Activated CD8-positive, alpha-beta T cell treated with anti-CD3 and anti-CD28 coated beads, Interleukin-2, amount 10 ng/mL, durations not matched to agents 7 days and 5 days (primary cell): ENCODE measurements around the gene ARID1B. TPM values are rescaled to one million over a fixed set of nuclear protein-coding genes. Genes with fewer than 3 reads are reported as not detected.

ENCODE experiments used
- ATAC-seq: fragments of 150-1000 bp; cut with Tn5 transposase; one replicate; pipeline ENCODE4 v1.10.0; 2021; ENCODE audit warnings: moderate library complexity
- CTCF ChIA-PET: fragments of 350-600 bp; sonication (Branson Sonifier 250); formaldehyde crosslinking; loops from one replicate; lab custom pipeline; 2021; ENCODE audit warnings: antibody characterized with exemption; lab: Charles Lee
- POLR2A ChIA-PET: fragments of 350-600 bp; sonication (Branson Sonifier 250); formaldehyde crosslinking; loops from one replicate; lab custom pipeline; 2021; ENCODE audit warnings: antibody characterized with exemption; lab: Charles Lee
- DNase-seq: peaks from one replicate; pipeline ENCODE4 v3.0.0-alpha.2; 2020
- H3K27ac Mint-ChIP-seq: one replicate; pipeline ENCODE4 v1.8.0; 2021; ENCODE audit warnings: mild to moderate bottlenecking, mixed read lengths
- H3K27me3 Mint-ChIP-seq: one replicate; pipeline ENCODE4 v1.8.0; 2021; ENCODE audit warnings: low read depth, mixed read lengths
- H3K36me3 Mint-ChIP-seq: one replicate; pipeline ENCODE4 v1.8.0; 2021; ENCODE audit warnings: low read depth, mixed read lengths
- H3K4me1 Mint-ChIP-seq: one replicate; pipeline ENCODE4 v1.8.0; 2021; ENCODE audit warnings: low read depth, mixed read lengths
- H3K4me3 Mint-ChIP-seq: one replicate; pipeline ENCODE4 v1.8.0; 2021; ENCODE audit warnings: mild to moderate bottlenecking, mixed read lengths
- H3K9me3 Mint-ChIP-seq: one replicate; pipeline ENCODE4 v1.8.0; 2022; ENCODE audit warnings: mixed read lengths; ENCODE audit not compliant: insufficient read depth
- total RNA-seq, 2 experiments: library from RNA; stranded (reverse); gene quantifications; one replicate each; pipeline ENCODE4 v1.2.3, GENCODE V29; 2021

Gene ARID1B
- total RNA-seq, 2 experiments from 2014 or later, result 60.9 to 62.4 TPM

DNA sequence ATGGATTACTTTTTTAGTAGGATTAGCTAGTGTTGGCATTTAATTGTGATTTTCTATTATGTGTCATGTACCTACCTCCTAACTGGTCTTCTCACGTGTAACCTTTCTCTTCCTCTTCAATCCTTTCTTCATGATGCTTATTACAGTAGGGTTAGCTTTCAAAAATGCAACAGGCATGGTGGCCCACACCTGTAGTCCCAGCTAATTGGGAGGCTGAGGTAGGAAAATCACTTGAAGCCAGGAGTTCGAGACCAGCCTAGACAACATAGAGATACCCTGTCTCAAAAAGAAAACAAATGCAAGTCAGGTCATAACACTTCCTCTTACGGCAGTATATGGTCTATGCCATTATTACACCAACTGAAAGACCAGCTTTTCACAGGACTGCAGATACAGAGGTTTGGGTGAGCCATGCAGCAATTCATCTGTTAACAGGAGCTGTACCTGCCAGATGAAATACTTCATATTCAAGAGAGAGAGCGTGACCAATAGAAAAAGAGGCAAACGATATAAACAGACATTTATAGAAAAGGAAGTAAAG, 351.1 kb downstream of the ARID1B start:
- no peaks in the 10 kb centered on the region for H3K9me3 Mint-ChIP-seq
- H3K4me3 Mint-ChIP-seq, result no peak overlapping the region
- DNase-seq, result no peak
- no peaks in the 10 kb centered on the region for H3K27me3 Mint-ChIP-seq
- H3K4me1 Mint-ChIP-seq, result peaks cover 6% of the 10 kb centered on the region
- ChIA-PET CTCF (no interaction called here), POLR2A (interaction anchor here (0.6 kb wide), 1 partner anchor 61 kb away, joined by 3 read pairs; no protein-coding TSS in a partner anchor)
- H3K36me3 Mint-ChIP-seq, result no peaks in the 10 kb centered on the region
- no peak overlapping the region for H3K27ac Mint-ChIP-seq
- ATAC-seq, result no peak

- DNase-seq (no peak), ATAC-seq (no peak)
- POLR2A ChIA-PET, result no interaction called here
- Mint-ChIP-seq H3K4me1 (no peaks in the 10 kb centered on the region), H3K9me3 (no peaks in the 10 kb centered on the region), H3K4me3 (no peak overlapping the region), H3K36me3 (peaks cover 6% of the 10 kb centered on the region), H3K27me3 (no peaks in the 10 kb centered on the region), H3K27ac (no peak overlapping the region)
- CTCF ChIA-PET, result interaction anchor here (1.2 to 1.4 kb wide), 2 partner anchors 8 to 144 kb away, joined by 3 to 5 read pairs; no protein-coding TSS in a partner anchor
Observed at GRCh38 chr6:157131250-157131649, 354.1 kb downstream of the ARID1B start.

DNA sequence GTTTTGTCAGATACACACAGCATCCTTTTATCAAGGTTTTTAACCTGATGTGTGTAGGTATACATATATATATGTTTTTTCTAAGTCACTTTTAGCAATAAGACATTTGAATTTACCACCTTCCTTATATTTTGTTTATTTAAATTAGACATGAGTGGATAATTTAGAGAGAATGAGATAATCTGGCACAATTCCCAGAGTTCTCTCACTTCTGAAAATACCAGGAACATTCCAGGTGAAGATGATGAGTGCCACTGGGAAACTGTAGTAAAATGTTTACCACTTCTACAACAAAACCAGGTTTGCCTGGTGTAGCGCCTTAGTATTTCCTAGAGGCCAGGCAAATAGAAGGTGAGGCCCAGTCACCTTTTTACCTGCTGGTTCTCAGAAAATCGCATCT, 356.7 kb downstream of the ARID1B start:
- Mint-ChIP-seq H3K4me3 (no peak overlapping the region), H3K9me3 (no peaks in the 10 kb centered on the region), H3K36me3 (peaks cover 6% of the 10 kb centered on the region), H3K27ac (no peak overlapping the region), H3K4me1 (no peaks in the 10 kb centered on the region), H3K27me3 (no peaks in the 10 kb centered on the region)
- ChIA-PET CTCF (no interaction called here), POLR2A (no interaction called here)
- DNase-seq, result no peak
- ATAC-seq, result no peak

- Mint-ChIP-seq H3K36me3 (peaks cover 8% of the 10 kb centered on the region), H3K4me1 (no peaks in the 10 kb centered on the region), H3K27me3 (no peaks in the 10 kb centered on the region), H3K27ac (no peak overlapping the region), H3K9me3 (no peaks in the 10 kb centered on the region), H3K4me3 (no peak overlapping the region)
- CTCF ChIA-PET, result no interaction called here
- no peak for ATAC-seq
- POLR2A ChIA-PET, result no interaction called here
- DNase-seq, result no peak
Observed at GRCh38 chr6:157134402-157135047, 357.3 kb downstream of the ARID1B start.

DNA sequence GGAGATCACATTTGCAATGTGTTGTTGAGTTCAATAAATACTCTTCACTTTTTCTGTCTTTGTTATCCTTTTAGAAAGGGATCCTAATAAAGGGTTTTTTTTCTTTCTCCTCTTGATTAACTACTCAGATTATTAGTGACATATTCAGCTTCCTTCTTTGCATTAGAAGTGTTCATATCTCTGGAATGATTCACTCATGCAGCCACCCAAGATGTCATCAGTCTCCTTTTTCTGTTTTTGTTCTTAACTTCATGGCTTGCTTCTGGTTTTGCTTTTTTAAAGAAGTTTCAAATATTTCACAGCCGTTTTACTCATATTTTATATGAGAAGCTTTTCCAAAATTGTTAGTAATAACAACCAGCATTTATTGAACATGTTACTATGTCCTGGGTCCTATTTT, 358.5 kb downstream of the ARID1B start:
- H3K27me3 Mint-ChIP-seq, result no peaks in the 10 kb centered on the region
- DNase-seq, result no peak
- no peaks in the 10 kb centered on the region for H3K9me3 Mint-ChIP-seq
- peaks cover 8% of the 10 kb centered on the region for H3K36me3 Mint-ChIP-seq
- H3K27ac Mint-ChIP-seq, result no peak overlapping the region
- no peak for ATAC-seq
- CTCF ChIA-PET, result no interaction called here
- POLR2A ChIA-PET, result no interaction called here
- no peak overlapping the region for H3K4me3 Mint-ChIP-seq
- H3K4me1 Mint-ChIP-seq, result no peaks in the 10 kb centered on the region

GRCh38 chr6:157137501-157137900, 360.3 kb downstream of the ARID1B start:
- no peaks in the 10 kb centered on the region for H3K4me1 Mint-ChIP-seq
- DNase-seq (no peak), ATAC-seq (no peak)
- no peak overlapping the region for H3K4me3 Mint-ChIP-seq
- peaks cover 8% of the 10 kb centered on the region for H3K36me3 Mint-ChIP-seq
- CTCF ChIA-PET, result no interaction called here
- no peaks in the 10 kb centered on the region for H3K9me3 Mint-ChIP-seq
- no peak overlapping the region for H3K27ac Mint-ChIP-seq
- H3K27me3 Mint-ChIP-seq, result no peaks in the 10 kb centered on the region
- POLR2A ChIA-PET, result interaction anchor here (0.6 kb wide), 1 partner anchor 576 kb away, joined by 3 read pairs; no protein-coding TSS in a partner anchor

- H3K27me3 Mint-ChIP-seq, result no peaks in the 10 kb centered on the region
Observed at GRCh38 chr6:157139054-157139708, 362.0 kb downstream of the ARID1B start.

GRCh38 chr6:157143171-157143889, 366.2 kb downstream of the ARID1B start:
- POLR2A ChIA-PET, result interaction anchor here (0.5 kb wide), 1 partner anchor 491 kb away, joined by 3 read pairs; no protein-coding TSS in a partner anchor
- Mint-ChIP-seq H3K27ac (no peak overlapping the region), H3K4me1 (peaks cover 2% of the 10 kb centered on the region), H3K9me3 (no peaks in the 10 kb centered on the region), H3K4me3 (no peak overlapping the region), H3K36me3 (peaks cover 2% of the 10 kb centered on the region), H3K27me3 (no peaks in the 10 kb centered on the region)
- CTCF ChIA-PET, result interaction anchor here (0.9 kb wide), 1 partner anchor 11 kb away, joined by 3 read pairs; no protein-coding TSS in a partner anchor
- peak; percentile 44 for ATAC-seq
- no peak for DNase-seq

More at GRCh38 chr6:157139054-157139708, 362.0 kb downstream of the ARID1B start:
- Mint-ChIP-seq H3K4me1 (peaks cover 2% of the 10 kb centered on the region), H3K36me3 (peaks cover 8% of the 10 kb centered on the region), H3K27ac (no peak overlapping the region), H3K9me3 (no peaks in the 10 kb centered on the region), H3K4me3 (no peak overlapping the region)
- POLR2A ChIA-PET, result no interaction called here
- DNase-seq (no peak), ATAC-seq (no peak)
- CTCF ChIA-PET, result interaction anchor here (1.5 kb wide), 1 partner anchor 8 kb away, joined by 5 read pairs; no protein-coding TSS in a partner anchor

GRCh38 chr6:157143890-157144798, 367.0 kb downstream of the ARID1B start:
- no peaks in the 10 kb centered on the region for H3K9me3 Mint-ChIP-seq
- H3K4me1 Mint-ChIP-seq, result peaks cover 2% of the 10 kb centered on the region
- ChIA-PET POLR2A (interaction anchor here (1.0 kb wide), 1 partner anchor 15 kb away, joined by 3 read pairs; no protein-coding TSS in a partner anchor), CTCF (interaction anchor here (0.9 kb wide), 1 partner anchor 110 kb away, joined by 3 read pairs; no protein-coding TSS in a partner anchor)
- no peaks in the 10 kb centered on the region for H3K27me3 Mint-ChIP-seq
- ATAC-seq (no peak), DNase-seq (no peak)
- peaks cover 2% of the 10 kb centered on the region for H3K36me3 Mint-ChIP-seq
- H3K4me3 Mint-ChIP-seq, result no peak overlapping the region
- no peak overlapping the region for H3K27ac Mint-ChIP-seq

DNA sequence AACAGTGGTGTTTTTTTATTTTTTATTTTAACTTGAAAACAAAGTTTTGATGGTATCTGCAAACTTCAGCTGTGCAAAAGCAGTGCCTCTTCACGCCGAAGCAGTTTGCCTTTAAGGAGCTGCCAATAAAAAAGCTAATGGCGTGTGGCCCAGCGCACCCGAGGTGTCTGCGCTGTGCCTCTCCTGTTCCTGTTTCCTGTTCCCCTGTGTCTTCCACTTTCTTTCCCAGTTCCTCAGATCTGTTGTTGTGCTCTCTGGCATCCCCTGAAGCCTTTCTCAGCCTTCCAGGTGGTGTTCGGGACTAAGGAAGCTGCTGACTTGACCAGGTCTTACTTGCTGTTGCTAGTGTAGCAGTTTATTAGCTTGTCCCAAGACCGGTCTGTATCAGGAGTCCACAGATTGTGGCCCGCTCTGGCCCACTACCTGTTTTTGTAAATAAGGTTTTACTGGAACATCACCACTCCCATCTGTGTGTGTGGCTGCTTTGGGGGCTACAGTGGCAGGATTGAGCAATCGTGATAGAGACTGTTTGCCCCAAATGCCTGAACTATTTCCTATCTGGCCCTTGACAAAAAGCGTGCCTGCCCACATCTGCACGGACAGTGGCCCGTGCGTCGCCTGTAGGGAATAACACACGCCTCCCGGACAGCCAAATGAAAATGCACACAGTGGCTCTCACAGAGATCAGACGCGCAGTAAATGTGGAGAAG, 367.8 kb downstream of the ARID1B start:
- H3K4me1 Mint-ChIP-seq, result peaks cover 2% of the 10 kb centered on the region
- ChIA-PET CTCF (interaction anchor here (0.9 kb wide), 1 partner anchor 111 kb away, joined by 3 read pairs; no protein-coding TSS in a partner anchor), POLR2A (interaction anchor here (1.0 kb wide), 1 partner anchor 14 kb away, joined by 3 read pairs; no protein-coding TSS in a partner anchor)
- no peak overlapping the region for H3K27ac Mint-ChIP-seq
- no peaks in the 10 kb centered on the region for H3K9me3 Mint-ChIP-seq
- no peaks in the 10 kb centered on the region for H3K27me3 Mint-ChIP-seq
- ATAC-seq (no peak), DNase-seq (no peak)
- H3K36me3 Mint-ChIP-seq, result peaks cover 2% of the 10 kb centered on the region
- H3K4me3 Mint-ChIP-seq, result no peak overlapping the region
